MM.1S (cell line): Measurements from ENCODE around the gene CHD2.

Source experiments
- EZH2 ChIP-seq: fragments of 300-600 bp; sonication (generic); optimal IDR thresholded peaks from 2 replicates; pipeline ENCODE3; 2017; ENCODE audit warnings: low read depth, mild to moderate bottlenecking, antibody characterized with exemption, low read length, mixed read lengths
- TF ChIP-seq, protein P1 (sequence below): fragments of 300-600 bp; sonication (generic); IDR thresholded peaks from 2 replicates; pipeline ENCODE4 v1.5.1; 2016; ENCODE audit warnings: antibody characterized with exemption, low read length, mixed read lengths

DNA sequence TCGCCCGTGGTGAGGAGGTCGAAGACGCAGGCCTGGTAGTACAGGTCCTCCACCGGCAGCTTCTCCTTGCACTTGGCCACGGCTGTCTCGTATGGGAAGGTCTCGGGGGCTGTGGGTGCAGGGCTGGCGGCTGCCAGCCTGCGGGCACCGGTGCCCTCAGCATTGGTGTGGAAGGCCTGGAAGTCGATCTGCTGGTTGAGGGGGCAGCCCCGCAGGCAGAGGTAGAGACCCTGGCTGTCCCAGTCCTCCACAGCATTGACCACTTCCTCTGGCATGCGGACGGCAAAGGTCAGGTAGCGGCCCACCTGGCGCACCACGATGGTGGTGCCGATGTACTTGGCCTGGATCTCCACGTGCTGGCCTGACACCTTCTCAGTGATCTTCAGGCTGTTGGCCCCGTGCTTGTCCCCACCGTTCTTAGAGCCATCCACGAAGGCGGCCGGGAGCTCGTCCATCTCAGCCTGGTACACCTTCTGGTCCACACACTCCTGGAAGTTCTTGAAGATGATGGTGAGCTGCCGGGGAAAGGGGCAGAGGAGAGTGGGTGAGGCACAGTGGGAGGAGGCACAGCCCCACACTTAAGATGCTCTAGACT lies 145.2 kb downstream of the CHD2 start:
- no peak for TF ChIP-seq EZH2
- TF ChIP-seq, protein P1, sequence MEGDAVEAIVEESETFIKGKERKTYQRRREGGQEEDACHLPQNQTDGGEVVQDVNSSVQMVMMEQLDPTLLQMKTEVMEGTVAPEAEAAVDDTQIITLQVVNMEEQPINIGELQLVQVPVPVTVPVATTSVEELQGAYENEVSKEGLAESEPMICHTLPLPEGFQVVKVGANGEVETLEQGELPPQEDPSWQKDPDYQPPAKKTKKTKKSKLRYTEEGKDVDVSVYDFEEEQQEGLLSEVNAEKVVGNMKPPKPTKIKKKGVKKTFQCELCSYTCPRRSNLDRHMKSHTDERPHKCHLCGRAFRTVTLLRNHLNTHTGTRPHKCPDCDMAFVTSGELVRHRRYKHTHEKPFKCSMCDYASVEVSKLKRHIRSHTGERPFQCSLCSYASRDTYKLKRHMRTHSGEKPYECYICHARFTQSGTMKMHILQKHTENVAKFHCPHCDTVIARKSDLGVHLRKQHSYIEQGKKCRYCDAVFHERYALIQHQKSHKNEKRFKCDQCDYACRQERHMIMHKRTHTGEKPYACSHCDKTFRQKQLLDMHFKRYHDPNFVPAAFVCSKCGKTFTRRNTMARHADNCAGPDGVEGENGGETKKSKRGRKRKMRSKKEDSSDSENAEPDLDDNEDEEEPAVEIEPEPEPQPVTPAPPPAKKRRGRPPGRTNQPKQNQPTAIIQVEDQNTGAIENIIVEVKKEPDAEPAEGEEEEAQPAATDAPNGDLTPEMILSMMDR, result no peak
